ENCODE data around the gene DOK1.

Gene DOK1

GRCh38 chr2:74571058-74571457 is 16.5 kb downstream of the DOK1 start:
- no peak for DNase-seq

GRCh38 chr2:74572178-74572925 is 17.8 kb downstream of the DOK1 start:
- DNase-seq = no peak

GRCh38 chr2:74573747-74574562 is 19.4 kb downstream of the DOK1 start:
- peak; percentile 75 for DNase-seq

GRCh38 chr2:74575320-74575719 is 20.8 kb downstream of the DOK1 start:
- DNase-seq = no peak

GRCh38 chr2:74576211-74576862 is 21.8 kb downstream of the DOK1 start:
- peak; percentile 82 for DNase-seq

GRCh38 chr2:74576863-74577229 is 22.3 kb downstream of the DOK1 start:
- DNase-seq = peak; percentile 89

GRCh38 chr2:74577448-74577847 is 22.9 kb downstream of the DOK1 start:
- DNase-seq = no peak

GRCh38 chr2:74578408-74578807 is 23.9 kb downstream of the DOK1 start:
- no peak for DNase-seq

- DNase-seq = no peak
Measured at GRCh38 chr2:74581463-74581862, 26.9 kb downstream of the DOK1 start.

- no peak for DNase-seq
Measured at GRCh38 chr2:74582184-74582583, 27.7 kb downstream of the DOK1 start.

GRCh38 chr2:74583504-74583903 is 29.0 kb downstream of the DOK1 start:
- peak; percentile 69 for DNase-seq

- peak; percentile 45 for DNase-seq
Measured at GRCh38 chr2:74584088-74584645, 29.6 kb downstream of the DOK1 start.

GRCh38 chr2:74585406-74586185 is 31.1 kb downstream of the DOK1 start:
- no peak for DNase-seq

GRCh38 chr2:74587664-74588277 is 33.3 kb downstream of the DOK1 start:
- peak; percentile 73 for DNase-seq

GRCh38 chr2:74588664-74589063 is 34.1 kb downstream of the DOK1 start:
- no peak for DNase-seq

GRCh38 chr2:74593826-74594772 is 39.6 kb downstream of the DOK1 start:
- no peak for DNase-seq

- DNase-seq = no peak
Measured at GRCh38 chr2:74596584-74596983, 42.1 kb downstream of the DOK1 start.

- DNase-seq = peak; percentile 15
Measured at GRCh38 chr2:74597410-74597809, 42.9 kb downstream of the DOK1 start.

- no peak for DNase-seq
Measured at GRCh38 chr2:74599676-74600075, 45.2 kb downstream of the DOK1 start.

GRCh38 chr2:74602586-74603281 is 48.2 kb downstream of the DOK1 start:
- peak; percentile 69 for DNase-seq
